Pulmonary artery endothelial cell (primary cell): ENCODE data around the gene FAM118A. TPM values are rescaled to one million over a fixed set of nuclear protein-coding genes. Genes with fewer than 3 reads are reported as not detected.
"Not testable (repeated sequence)": the region's sequence is repeated elsewhere in the genome, so short reads cannot be mapped to it uniquely, and the experiment has no call there.

Experiments used
- DNase-seq: peaks from one replicate; pipeline ENCODE4 v3.0.0-alpha.2; 2011; ENCODE audit warnings: low read depth, low spot score
- total RNA-seq: library from RNA; depleted of rRNA; stranded (reverse); fragments of >200 nt; gene quantifications from 2 replicates; pipeline ENCODE4 v1.2.3, GENCODE V29; 2014

FAM118A gene
- total RNA-seq: 14.2 and 14.5 TPM in 2 replicates

GRCh38 chr22:45309422-45310227 is at the start of gene FAM118A:
FAM118A (plus strand) TSS chr22:45309934; CDS start chr22:45322380, 12,446 bp downstream.
- peak; percentile 36 for DNase-seq

GRCh38 chr22:45260395-45260759 is 49.4 kb upstream of the FAM118A start:
- not testable (repeated sequence) for DNase-seq

- DNase-seq: no peak
Observed at GRCh38 chr22:45261407-45262088, 48.2 kb upstream of the FAM118A start.

- DNase-seq: no peak
Observed at GRCh38 chr22:45262195-45262930, 47.4 kb upstream of the FAM118A start.

GRCh38 chr22:45262931-45263462 is 46.7 kb upstream of the FAM118A start:
- no peak for DNase-seq

- DNase-seq: peak; percentile 22
Observed at GRCh38 chr22:45263463-45264269, 46.1 kb upstream of the FAM118A start.

GRCh38 chr22:45265535-45265934 is 44.2 kb upstream of the FAM118A start:
- DNase-seq: no peak

- no peak for DNase-seq
Observed at GRCh38 chr22:45268167-45268957, 41.4 kb upstream of the FAM118A start.

GRCh38 chr22:45268958-45269844 is 40.5 kb upstream of the FAM118A start:
- DNase-seq: no peak

- no peak for DNase-seq
Observed at GRCh38 chr22:45270095-45271020, 39.4 kb upstream of the FAM118A start.

- no peak for DNase-seq
Observed at GRCh38 chr22:45271667-45272201, 38.0 kb upstream of the FAM118A start.

GRCh38 chr22:45272498-45272897 is 37.2 kb upstream of the FAM118A start:
- DNase-seq: no peak

- DNase-seq: no peak
Observed at GRCh38 chr22:45273452-45274075, 36.2 kb upstream of the FAM118A start.

- no peak for DNase-seq
Observed at GRCh38 chr22:45276507-45277105, 33.1 kb upstream of the FAM118A start.

- DNase-seq: not testable (repeated sequence)
Observed at GRCh38 chr22:45277720-45278119, 32.0 kb upstream of the FAM118A start.

- no peak for DNase-seq
Observed at GRCh38 chr22:45278125-45278524, 31.6 kb upstream of the FAM118A start.

- DNase-seq: no peak
Observed at GRCh38 chr22:45280587-45280980, 29.1 kb upstream of the FAM118A start.
